AG09319 (cell line): ENCODE data around the gene CERS6.
"Not testable (repeated sequence)": the region's sequence is repeated elsewhere in the genome, so short reads cannot be mapped to it uniquely, and the experiment has no call there.

Source experiments
- DNase-seq: peaks from one replicate; pipeline ENCODE4 v3.0.0-alpha.2; 2010; ENCODE audit warnings: low read depth; ENCODE audit errors: extremely low read depth
- TF ChIP-seq, protein P1 (sequence below): IDR thresholded peaks from 2 replicates; pipeline ENCODE4 v1.5.1; 2011; ENCODE audit warnings: low read depth, mild to moderate bottlenecking, inconsistent platforms, low read length, moderate library complexity

Gene CERS6

GRCh38 chr2:168490946-168491605, 35.0 kb downstream of the CERS6 start:
- no peak for DNase-seq
- TF ChIP-seq, protein P1, sequence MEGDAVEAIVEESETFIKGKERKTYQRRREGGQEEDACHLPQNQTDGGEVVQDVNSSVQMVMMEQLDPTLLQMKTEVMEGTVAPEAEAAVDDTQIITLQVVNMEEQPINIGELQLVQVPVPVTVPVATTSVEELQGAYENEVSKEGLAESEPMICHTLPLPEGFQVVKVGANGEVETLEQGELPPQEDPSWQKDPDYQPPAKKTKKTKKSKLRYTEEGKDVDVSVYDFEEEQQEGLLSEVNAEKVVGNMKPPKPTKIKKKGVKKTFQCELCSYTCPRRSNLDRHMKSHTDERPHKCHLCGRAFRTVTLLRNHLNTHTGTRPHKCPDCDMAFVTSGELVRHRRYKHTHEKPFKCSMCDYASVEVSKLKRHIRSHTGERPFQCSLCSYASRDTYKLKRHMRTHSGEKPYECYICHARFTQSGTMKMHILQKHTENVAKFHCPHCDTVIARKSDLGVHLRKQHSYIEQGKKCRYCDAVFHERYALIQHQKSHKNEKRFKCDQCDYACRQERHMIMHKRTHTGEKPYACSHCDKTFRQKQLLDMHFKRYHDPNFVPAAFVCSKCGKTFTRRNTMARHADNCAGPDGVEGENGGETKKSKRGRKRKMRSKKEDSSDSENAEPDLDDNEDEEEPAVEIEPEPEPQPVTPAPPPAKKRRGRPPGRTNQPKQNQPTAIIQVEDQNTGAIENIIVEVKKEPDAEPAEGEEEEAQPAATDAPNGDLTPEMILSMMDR = no peak

DNA sequence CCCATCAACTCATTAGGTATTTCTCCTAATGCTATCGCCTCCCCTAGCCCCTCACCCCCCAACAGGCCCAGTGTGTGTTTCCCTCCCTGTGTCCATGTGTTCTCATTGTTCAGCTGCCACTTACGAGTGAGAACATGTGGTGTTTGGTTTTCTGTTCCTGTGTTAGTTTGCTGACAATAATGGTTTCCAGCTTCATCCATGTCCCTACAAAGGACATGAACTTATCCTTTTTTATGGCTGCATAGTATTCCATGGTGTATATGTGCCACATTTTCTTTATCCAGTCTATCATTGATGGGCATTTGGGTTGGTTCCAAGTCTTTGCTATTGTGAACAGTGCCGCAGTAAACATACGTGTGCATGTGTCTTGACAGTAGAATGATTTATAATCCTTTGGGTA, 35.7 kb downstream of the CERS6 start:
- not testable (repeated sequence) for DNase-seq

- DNase-seq = not testable (repeated sequence)
Observed at GRCh38 chr2:168493219-168493618, 37.1 kb downstream of the CERS6 start.

- TF ChIP-seq, protein P1 = no peak
- no peak for DNase-seq
Observed at GRCh38 chr2:168494190-168494711, 38.2 kb downstream of the CERS6 start.

DNA sequence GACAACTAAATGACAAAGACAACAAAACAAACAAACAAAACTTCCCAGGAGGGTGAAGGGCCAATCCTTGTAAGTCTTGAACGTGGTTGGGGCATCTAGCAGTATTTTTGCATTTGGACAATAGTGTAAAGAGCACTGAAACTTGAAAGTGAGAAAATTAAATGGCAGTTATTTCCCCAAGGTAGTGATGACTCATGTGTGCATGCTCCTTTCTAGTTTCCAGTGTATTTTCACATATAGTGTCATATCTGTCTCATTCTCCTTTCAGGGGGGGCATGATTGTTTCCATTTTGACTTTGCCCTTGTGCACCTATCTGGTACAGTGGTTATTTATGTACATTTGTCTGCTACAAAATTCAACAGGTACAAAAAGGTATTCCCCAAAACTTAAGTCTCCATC, 39.5 kb downstream of the CERS6 start:
- no peak for DNase-seq
- TF ChIP-seq, protein P1 = no peak

DNA sequence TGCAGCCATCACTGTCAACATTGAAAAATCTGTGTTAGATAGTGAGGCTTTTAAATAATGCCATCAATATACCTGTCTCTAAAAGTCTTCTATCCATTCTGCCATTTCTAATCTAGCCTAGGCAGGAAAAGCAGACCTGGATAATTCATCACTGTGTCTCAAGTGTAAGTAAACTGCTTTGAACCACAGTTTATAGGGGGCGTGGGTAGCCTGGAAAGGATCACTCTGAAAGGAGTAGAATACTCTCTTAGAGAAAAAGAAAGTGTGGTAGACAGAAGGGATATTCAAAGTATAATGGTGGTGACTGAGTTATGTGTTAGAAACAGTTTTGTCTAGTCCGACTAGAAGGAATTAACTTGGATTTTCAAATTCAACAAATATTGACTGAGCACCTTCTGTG, 40.8 kb downstream of the CERS6 start:
- TF ChIP-seq, protein P1 = no peak
- DNase-seq = no peak

DNA sequence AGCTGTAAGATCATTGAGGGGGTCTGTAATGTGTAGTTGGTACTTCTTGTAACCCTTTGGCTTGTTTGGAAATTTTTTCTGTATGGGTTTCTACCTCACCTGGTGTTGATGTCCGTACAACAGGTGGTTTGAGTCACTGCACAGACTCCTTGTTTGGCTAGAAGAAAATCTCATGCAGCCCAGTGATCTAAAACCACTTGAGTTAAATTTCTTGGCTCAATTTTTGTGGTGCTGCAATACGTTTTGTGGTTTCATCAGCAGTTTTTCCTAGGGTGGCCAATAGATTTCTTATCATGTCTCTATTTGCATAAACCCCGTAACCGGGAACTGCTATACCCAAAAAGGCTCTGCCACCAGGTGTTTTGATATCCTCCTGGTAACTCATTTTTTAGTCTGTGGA, 43.4 kb downstream of the CERS6 start:
- no peak for DNase-seq
- TF ChIP-seq, protein P1 = no peak

DNA sequence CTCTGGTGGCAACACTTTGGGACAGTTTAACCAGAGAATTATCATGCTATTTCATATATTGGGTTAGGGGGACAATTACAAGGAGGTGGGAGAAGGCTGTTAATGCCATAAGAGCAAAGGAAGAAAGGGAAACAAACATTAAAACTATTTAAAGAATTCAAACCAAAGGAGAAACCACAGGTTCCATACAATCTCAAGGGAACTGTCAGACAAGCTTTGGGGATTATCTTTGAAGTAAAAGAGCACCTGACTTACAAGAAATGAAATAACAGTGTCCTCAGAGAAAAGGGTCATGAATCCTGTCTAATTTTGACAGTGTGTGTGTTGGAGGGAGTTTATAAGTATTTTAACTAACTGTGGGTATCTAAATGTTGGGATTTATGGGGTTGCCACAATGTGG, 44.4 kb downstream of the CERS6 start:
- TF ChIP-seq, protein P1 = no peak
- no peak for DNase-seq
